GM18499 (cell line): ENCODE measurements around the gene RSKR.
"Not testable (repeated sequence)": the region's sequence is repeated elsewhere in the genome, so short reads cannot be mapped to it uniquely, and the experiment has no call there.

Source experiments
- ATAC-seq: cut with Tn5 transposase; IDR thresholded peaks from one replicate; pipeline ENCODE4 v1.9.1; 2021; ENCODE audit warnings: moderate number of reproducible peaks; ENCODE audit not compliant: insufficient read depth, unreplicated experiment

Gene RSKR

GRCh38 chr17:28578246-28579195, 35.5 kb downstream of the RSKR start:
- no peak for ATAC-seq

GRCh38 chr17:28577466-28577824, 36.5 kb downstream of the RSKR start:
- no peak for ATAC-seq

GRCh38 chr17:28576758-28577465, 37.1 kb downstream of the RSKR start, which contains the start of gene ALDOC:
Gene ALDOC, minus strand, starts transcription at chr17:28576895. Its CDS starts 1,363 bp downstream, at chr17:28575532.
- peak; percentile 50 for ATAC-seq

- not testable (repeated sequence) for ATAC-seq
These were observed 38.0 kb downstream of the RSKR start for GRCh38 chr17:28576016-28576415.

- ATAC-seq = no peak
These were observed 38.7 kb downstream of the RSKR start for GRCh38 chr17:28575126-28575795.

- no peak for ATAC-seq
These were observed 39.5 kb downstream of the RSKR start for GRCh38 chr17:28574526-28574925.

- no peak for ATAC-seq
These were observed 40.0 kb downstream of the RSKR start for GRCh38 chr17:28573966-28574480.

- ATAC-seq = no peak
These were observed 40.5 kb downstream of the RSKR start for GRCh38 chr17:28573521-28573920.

GRCh38 chr17:28573040-28573380, 41.0 kb downstream of the RSKR start:
- no peak for ATAC-seq

GRCh38 chr17:28572259-28573039, 41.5 kb downstream of the RSKR start:
- no peak for ATAC-seq

- peak; percentile 52 for ATAC-seq
These were observed 42.4 kb downstream of the RSKR start, which contains the start of gene PIGS for GRCh38 chr17:28571361-28572122. Gene PIGS, minus strand, starts transcription at chr17:28571524. Its CDS starts 28 bp downstream, at chr17:28571496.

- no peak for ATAC-seq
These were observed 43.1 kb downstream of the RSKR start for GRCh38 chr17:28570716-28571360.

- no peak for ATAC-seq
These were observed 44.5 kb downstream of the RSKR start for GRCh38 chr17:28569446-28569845.

- ATAC-seq = peak; percentile 35
These were observed 46.4 kb downstream of the RSKR start for GRCh38 chr17:28567604-28568003.

- no peak for ATAC-seq
These were observed 50.5 kb downstream of the RSKR start for GRCh38 chr17:28563475-28563874.
